GM23338 (cell line): ENCODE results near the gene GALNT14. TPM values are rescaled to one million over a fixed set of nuclear protein-coding genes. Genes with fewer than 3 reads are reported as not detected.

ENCODE experiments used
- ATAC-seq: fragments of 200-7000 bp; cut with Tn5 transposase; 3 replicates; pipeline ENCODE4 v1.9.1; 2020
- DNase-seq: peaks from one replicate; pipeline ENCODE4 v3.0.0-alpha.2; 2015; ENCODE audit warnings: low spot score
- H2AFZ ChIP-seq: fragments of 200-600 bp; sonication (generic); 2 replicates; pipeline ENCODE4 v1.8.0; 2016; ENCODE audit warnings: antibody characterized with exemption, mild to moderate bottlenecking, moderate library complexity
- H3F3A ChIP-seq: fragments of 200-600 bp; sonication (generic); replicated peaks from 2 replicates; pipeline ENCODE4 v1.8.0; 2017; ENCODE audit warnings: antibody characterized with exemption, mixed run types, low read depth
- H3K27ac ChIP-seq: fragments of 200-600 bp; sonication (generic); 2 replicates; pipeline ENCODE4 v1.6.1; 2016; ENCODE audit warnings: low read depth
- H3K27me3 ChIP-seq: fragments of 200-600 bp; sonication (generic); 2 replicates; pipeline ENCODE4 v1.8.0; 2016; ENCODE audit warnings: mild to moderate bottlenecking, mixed run types, moderate library complexity; ENCODE audit not compliant: insufficient read depth
- H3K36me3 ChIP-seq: fragments of 200-600 bp; sonication (generic); 2 replicates; pipeline ENCODE4 v1.8.0; 2016; ENCODE audit warnings: mild to moderate bottlenecking; ENCODE audit not compliant: insufficient read depth
- H3K4me1 ChIP-seq: fragments of 200-600 bp; sonication (generic); 2 replicates; pipeline ENCODE4 v1.8.0; 2016; ENCODE audit warnings: mild to moderate bottlenecking, moderate library complexity; ENCODE audit not compliant: insufficient read depth
- H3K4me2 ChIP-seq: fragments of 200-600 bp; sonication (generic); 2 replicates; pipeline ENCODE4 v1.7.1; 2017; ENCODE audit warnings: mixed run types
- H3K4me3 ChIP-seq: fragments of 200-600 bp; sonication (generic); 2 replicates; pipeline ENCODE4 v1.6.1; 2016; ENCODE audit warnings: mixed run types
- H3K79me2 ChIP-seq: fragments of 200-600 bp; sonication (generic); replicated peaks from 2 replicates; pipeline ENCODE4 v1.8.0; 2017; ENCODE audit warnings: mild to moderate bottlenecking; ENCODE audit not compliant: insufficient read depth
- H3K9me2 ChIP-seq: fragments of 200-600 bp; sonication (generic); 2 replicates; pipeline ENCODE4 v1.8.0; 2017; ENCODE audit not compliant: insufficient read depth
- H4K20me1 ChIP-seq: fragments of 200-600 bp; sonication (generic); replicated peaks from 2 replicates; pipeline ENCODE4 v1.8.0; 2017; ENCODE audit warnings: mild to moderate bottlenecking; ENCODE audit not compliant: insufficient read depth
- H3K27ac Mint-ChIP-seq: 2 replicates; pipeline ENCODE4 v1.8.0; 2020; ENCODE audit warnings: inconsistent platforms, mild to moderate bottlenecking, moderate library complexity, mixed read lengths
- H3K27me3 Mint-ChIP-seq: 3 replicates; pipeline ENCODE4 v1.8.0; 2022; ENCODE audit warnings: low read depth, mild to moderate bottlenecking, moderate library complexity, mixed read lengths, inconsistent platforms; ENCODE audit not compliant: insufficient read depth, poor library complexity
- H3K36me3 Mint-ChIP-seq: 3 replicates; pipeline ENCODE4 v1.8.0; 2021; ENCODE audit warnings: low read depth, mild to moderate bottlenecking, inconsistent platforms, moderate library complexity, mixed read lengths
- H3K4me1 Mint-ChIP-seq: 3 replicates; pipeline ENCODE4 v1.8.0; 2020; ENCODE audit warnings: mild to moderate bottlenecking, inconsistent platforms, mixed read lengths
- H3K4me3 Mint-ChIP-seq: 3 replicates; pipeline ENCODE4 v1.8.0; 2021; ENCODE audit warnings: moderate library complexity, mild to moderate bottlenecking, inconsistent platforms, mixed read lengths
- H3K9me3 Mint-ChIP-seq: 3 replicates; pipeline ENCODE4 v1.8.0; 2020; ENCODE audit warnings: moderate library complexity, mild to moderate bottlenecking, inconsistent platforms, mixed read lengths
- CREB1 ChIP-seq: fragments of 250-450 bp; sonication (Bioruptor Pico); IDR thresholded peaks from 2 replicates; pipeline ENCODE4 v1.5.0; 2020; ENCODE audit warnings: low read depth, mild to moderate bottlenecking, moderate library complexity
- EZH2 ChIP-seq: fragments of 200-600 bp; sonication (generic); IDR thresholded peaks from one replicate; pipeline ENCODE4 v1.8.0; 2017; ENCODE audit warnings: antibody characterized with exemption, mild to moderate bottlenecking, low read depth; ENCODE audit not compliant: unreplicated experiment
- EZH2phosphoT487 ChIP-seq: fragments of 200-600 bp; sonication (generic); IDR thresholded peaks from one replicate; pipeline ENCODE4 v1.8.1; 2018; ENCODE audit warnings: antibody characterized with exemption; ENCODE audit not compliant: unreplicated experiment
- JUNB ChIP-seq: IDR thresholded peaks from one replicate; pipeline ENCODE4 v1.6.1; 2016; ENCODE audit warnings: antibody characterized with exemption; ENCODE audit not compliant: unreplicated experiment
- NANOG ChIP-seq: IDR thresholded peaks from 2 replicates; pipeline ENCODE4 v1.6.1; 2016; ENCODE audit warnings: antibody characterized with exemption, borderline replicate concordance
- POLR2AphosphoS5 ChIP-seq: IDR thresholded peaks from 2 replicates; pipeline ENCODE4 v1.6.1; 2016; ENCODE audit warnings: antibody characterized with exemption, low read depth
- STAT1 ChIP-seq: IDR thresholded peaks from one replicate; pipeline ENCODE4 v1.6.1; 2016; ENCODE audit warnings: antibody characterized with exemption; ENCODE audit not compliant: unreplicated experiment
- ZNF114 ChIP-seq: fragments of 250-450 bp; sonication (Bioruptor Pico); IDR thresholded peaks from 2 replicates; pipeline ENCODE4 v1.5.0; 2020; ENCODE audit warnings: mild to moderate bottlenecking, moderate library complexity
- ZNF331 ChIP-seq: fragments of 250-450 bp; sonication (Bioruptor Pico); IDR thresholded peaks from 2 replicates; pipeline ENCODE4 v1.5.0; 2020; ENCODE audit warnings: low read depth, mild to moderate bottlenecking, moderate library complexity
- polyA plus RNA-seq: library from polyadenylated mRNA; unstranded; fragments of >200 nt; fragmentation: Nextera tagmentation; extraction: Ambion mirVana; gene quantifications from 2 replicates; pipeline ENCODE4 v1.2.1, GENCODE V29; 2016
- total RNA-seq: library from RNA; depleted of rRNA; stranded (reverse); fragments of >200 nt; shearing (Covaris generic); gene quantifications from 2 replicates; pipeline ENCODE4 v1.2.3, GENCODE V29; 2014
- TF ChIP-seq, protein P1 (sequence below): fragments of 250-450 bp; sonication (Bioruptor Pico); IDR thresholded peaks from 2 replicates; pipeline ENCODE4 v1.5.0; 2020; ENCODE audit warnings: mild to moderate bottlenecking, moderate library complexity
- TF ChIP-seq, protein P2 (sequence below): IDR thresholded peaks from one replicate; pipeline ENCODE4 v1.6.1; 2018; ENCODE audit warnings: antibody characterized with exemption; ENCODE audit not compliant: unreplicated experiment
- TF ChIP-seq, protein P3 (sequence below): IDR thresholded peaks from 2 replicates; pipeline ENCODE4 v1.6.1; 2016; ENCODE audit warnings: antibody characterized with exemption
- TF ChIP-seq, protein P4 (sequence below), 2 experiments: fragments of 200-600 bp in 1 of 2; sonication (generic) in 1 of 2; conservative IDR thresholded peaks; 2 replicates each; pipeline versions ENCODE4 v1.5.1 to v1.6.1; 2016 to 2017; ENCODE audit warnings: antibody characterized with exemption in 2 of 2, low read depth in 2 of 2, mild to moderate bottlenecking in 2 of 2, moderate library complexity in 1 of 2

GALNT14 gene
- total and polyA plus RNA-seq, 2 experiments from 2014 or later: 5.4 to 7.7 TPM

DNA sequence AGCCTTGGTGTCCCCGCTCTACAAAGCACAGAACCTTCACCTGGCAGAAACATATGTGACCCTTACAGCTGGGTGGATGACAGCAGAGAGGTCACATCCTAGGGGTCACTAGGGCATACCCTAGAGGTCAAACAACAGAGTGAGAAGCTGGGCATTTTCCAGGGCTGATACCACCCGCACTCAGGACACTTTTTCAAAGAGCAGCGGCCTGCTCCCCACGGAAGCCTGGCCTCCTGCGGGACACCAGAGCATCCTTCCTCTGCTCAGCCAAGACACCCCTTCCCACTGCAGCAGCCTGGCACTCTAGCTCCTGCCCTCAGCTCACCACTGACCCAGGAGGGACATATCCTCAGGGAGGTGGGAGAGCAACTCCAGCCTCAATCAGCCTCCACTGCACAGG, 86.0 kb downstream of the GALNT14 start:
- H3K4me3 ChIP-seq: no peak overlapping the region
- no peaks in the 10 kb centered on the region for H3K27me3 ChIP-seq
- no peak overlapping the region for H3K27ac ChIP-seq
- H3K4me1 Mint-ChIP-seq: no peaks in the 10 kb centered on the region
- no peaks in the 10 kb centered on the region for H3K36me3 Mint-ChIP-seq
- H3K4me2 ChIP-seq: no peak overlapping the region
- no peaks in the 10 kb centered on the region for H3K9me3 Mint-ChIP-seq
- no peak for DNase-seq
- TF ChIP-seq EZH2phosphoT487 (no peak), CREB1 (CRISPR knock-in tag) (no peak), NANOG (no peak), STAT1 (no peak), POLR2AphosphoS5 (no peak), ZNF331 (CRISPR knock-in tag) (no peak), ZNF114 (CRISPR knock-in tag) (no peak), EZH2 (no peak), JUNB (no peak)
- TF ChIP-seq, protein P1, sequence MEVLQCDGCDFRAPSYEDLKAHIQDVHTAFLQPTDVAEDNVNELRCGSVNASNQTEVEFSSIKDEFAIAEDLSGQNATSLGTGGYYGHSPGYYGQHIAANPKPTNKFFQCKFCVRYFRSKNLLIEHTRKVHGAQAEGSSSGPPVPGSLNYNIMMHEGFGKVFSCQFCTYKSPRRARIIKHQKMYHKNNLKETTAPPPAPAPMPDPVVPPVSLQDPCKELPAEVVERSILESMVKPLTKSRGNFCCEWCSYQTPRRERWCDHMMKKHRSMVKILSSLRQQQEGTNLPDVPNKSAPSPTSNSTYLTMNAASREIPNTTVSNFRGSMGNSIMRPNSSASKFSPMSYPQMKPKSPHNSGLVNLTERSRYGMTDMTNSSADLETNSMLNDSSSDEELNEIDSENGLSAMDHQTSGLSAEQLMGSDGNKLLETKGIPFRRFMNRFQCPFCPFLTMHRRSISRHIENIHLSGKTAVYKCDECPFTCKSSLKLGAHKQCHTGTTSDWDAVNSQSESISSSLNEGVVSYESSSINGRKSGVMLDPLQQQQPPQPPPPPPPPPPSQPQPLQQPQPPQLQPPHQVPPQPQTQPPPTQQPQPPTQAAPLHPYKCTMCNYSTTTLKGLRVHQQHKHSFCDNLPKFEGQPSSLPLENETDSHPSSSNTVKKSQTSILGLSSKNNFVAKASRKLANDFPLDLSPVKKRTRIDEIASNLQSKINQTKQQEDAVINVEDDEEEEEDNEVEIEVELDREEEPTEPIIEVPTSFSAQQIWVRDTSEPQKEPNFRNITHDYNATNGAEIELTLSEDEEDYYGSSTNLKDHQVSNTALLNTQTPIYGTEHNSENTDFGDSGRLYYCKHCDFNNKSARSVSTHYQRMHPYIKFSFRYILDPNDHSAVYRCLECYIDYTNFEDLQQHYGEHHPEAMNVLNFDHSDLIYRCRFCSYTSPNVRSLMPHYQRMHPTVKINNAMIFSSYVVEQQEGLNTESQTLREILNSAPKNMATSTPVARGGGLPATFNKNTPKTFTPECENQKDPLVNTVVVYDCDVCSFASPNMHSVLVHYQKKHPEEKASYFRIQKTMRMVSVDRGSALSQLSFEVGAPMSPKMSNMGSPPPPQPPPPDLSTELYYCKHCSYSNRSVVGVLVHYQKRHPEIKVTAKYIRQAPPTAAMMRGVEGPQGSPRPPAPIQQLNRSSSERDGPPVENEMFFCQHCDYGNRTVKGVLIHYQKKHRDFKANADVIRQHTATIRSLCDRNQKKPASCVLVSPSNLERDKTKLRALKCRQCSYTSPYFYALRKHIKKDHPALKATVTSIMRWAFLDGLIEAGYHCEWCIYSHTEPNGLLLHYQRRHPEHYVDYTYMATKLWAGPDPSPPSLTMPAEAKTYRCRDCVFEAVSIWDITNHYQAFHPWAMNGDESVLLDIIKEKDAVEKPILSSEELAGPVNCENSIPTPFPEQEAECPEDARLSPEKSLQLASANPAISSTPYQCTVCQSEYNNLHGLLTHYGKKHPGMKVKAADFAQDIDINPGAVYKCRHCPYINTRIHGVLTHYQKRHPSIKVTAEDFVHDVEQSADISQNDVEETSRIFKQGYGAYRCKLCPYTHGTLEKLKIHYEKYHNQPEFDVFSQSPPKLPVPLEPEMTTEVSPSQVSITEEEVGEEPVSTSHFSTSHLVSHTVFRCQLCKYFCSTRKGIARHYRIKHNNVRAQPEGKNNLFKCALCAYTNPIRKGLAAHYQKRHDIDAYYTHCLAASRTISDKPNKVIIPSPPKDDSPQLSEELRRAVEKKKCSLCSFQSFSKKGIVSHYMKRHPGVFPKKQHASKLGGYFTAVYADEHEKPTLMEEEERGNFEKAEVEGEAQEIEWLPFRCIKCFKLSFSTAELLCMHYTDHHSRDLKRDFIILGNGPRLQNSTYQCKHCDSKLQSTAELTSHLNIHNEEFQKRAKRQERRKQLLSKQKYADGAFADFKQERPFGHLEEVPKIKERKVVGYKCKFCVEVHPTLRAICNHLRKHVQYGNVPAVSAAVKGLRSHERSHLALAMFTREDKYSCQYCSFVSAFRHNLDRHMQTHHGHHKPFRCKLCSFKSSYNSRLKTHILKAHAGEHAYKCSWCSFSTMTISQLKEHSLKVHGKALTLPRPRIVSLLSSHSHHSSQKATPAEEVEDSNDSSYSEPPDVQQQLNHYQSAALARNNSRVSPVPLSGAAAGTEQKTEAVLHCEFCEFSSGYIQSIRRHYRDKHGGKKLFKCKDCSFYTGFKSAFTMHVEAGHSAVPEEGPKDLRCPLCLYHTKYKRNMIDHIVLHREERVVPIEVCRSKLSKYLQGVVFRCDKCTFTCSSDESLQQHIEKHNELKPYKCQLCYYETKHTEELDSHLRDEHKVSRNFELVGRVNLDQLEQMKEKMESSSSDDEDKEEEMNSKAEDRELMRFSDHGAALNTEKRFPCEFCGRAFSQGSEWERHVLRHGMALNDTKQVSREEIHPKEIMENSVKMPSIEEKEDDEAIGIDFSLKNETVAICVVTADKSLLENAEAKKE (CRISPR knock-in tag): no peak
- TF ChIP-seq, protein P2, sequence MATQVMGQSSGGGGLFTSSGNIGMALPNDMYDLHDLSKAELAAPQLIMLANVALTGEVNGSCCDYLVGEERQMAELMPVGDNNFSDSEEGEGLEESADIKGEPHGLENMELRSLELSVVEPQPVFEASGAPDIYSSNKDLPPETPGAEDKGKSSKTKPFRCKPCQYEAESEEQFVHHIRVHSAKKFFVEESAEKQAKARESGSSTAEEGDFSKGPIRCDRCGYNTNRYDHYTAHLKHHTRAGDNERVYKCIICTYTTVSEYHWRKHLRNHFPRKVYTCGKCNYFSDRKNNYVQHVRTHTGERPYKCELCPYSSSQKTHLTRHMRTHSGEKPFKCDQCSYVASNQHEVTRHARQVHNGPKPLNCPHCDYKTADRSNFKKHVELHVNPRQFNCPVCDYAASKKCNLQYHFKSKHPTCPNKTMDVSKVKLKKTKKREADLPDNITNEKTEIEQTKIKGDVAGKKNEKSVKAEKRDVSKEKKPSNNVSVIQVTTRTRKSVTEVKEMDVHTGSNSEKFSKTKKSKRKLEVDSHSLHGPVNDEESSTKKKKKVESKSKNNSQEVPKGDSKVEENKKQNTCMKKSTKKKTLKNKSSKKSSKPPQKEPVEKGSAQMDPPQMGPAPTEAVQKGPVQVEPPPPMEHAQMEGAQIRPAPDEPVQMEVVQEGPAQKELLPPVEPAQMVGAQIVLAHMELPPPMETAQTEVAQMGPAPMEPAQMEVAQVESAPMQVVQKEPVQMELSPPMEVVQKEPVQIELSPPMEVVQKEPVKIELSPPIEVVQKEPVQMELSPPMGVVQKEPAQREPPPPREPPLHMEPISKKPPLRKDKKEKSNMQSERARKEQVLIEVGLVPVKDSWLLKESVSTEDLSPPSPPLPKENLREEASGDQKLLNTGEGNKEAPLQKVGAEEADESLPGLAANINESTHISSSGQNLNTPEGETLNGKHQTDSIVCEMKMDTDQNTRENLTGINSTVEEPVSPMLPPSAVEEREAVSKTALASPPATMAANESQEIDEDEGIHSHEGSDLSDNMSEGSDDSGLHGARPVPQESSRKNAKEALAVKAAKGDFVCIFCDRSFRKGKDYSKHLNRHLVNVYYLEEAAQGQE: no peak
- TF ChIP-seq, protein P3, sequence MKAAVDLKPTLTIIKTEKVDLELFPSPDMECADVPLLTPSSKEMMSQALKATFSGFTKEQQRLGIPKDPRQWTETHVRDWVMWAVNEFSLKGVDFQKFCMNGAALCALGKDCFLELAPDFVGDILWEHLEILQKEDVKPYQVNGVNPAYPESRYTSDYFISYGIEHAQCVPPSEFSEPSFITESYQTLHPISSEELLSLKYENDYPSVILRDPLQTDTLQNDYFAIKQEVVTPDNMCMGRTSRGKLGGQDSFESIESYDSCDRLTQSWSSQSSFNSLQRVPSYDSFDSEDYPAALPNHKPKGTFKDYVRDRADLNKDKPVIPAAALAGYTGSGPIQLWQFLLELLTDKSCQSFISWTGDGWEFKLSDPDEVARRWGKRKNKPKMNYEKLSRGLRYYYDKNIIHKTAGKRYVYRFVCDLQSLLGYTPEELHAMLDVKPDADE: no peak
- TF ChIP-seq, protein P4, sequence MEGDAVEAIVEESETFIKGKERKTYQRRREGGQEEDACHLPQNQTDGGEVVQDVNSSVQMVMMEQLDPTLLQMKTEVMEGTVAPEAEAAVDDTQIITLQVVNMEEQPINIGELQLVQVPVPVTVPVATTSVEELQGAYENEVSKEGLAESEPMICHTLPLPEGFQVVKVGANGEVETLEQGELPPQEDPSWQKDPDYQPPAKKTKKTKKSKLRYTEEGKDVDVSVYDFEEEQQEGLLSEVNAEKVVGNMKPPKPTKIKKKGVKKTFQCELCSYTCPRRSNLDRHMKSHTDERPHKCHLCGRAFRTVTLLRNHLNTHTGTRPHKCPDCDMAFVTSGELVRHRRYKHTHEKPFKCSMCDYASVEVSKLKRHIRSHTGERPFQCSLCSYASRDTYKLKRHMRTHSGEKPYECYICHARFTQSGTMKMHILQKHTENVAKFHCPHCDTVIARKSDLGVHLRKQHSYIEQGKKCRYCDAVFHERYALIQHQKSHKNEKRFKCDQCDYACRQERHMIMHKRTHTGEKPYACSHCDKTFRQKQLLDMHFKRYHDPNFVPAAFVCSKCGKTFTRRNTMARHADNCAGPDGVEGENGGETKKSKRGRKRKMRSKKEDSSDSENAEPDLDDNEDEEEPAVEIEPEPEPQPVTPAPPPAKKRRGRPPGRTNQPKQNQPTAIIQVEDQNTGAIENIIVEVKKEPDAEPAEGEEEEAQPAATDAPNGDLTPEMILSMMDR (conservative IDR thresholded peaks at IDR 0.05; ENCODE audit: low read depth in 2 of 2): no peak
- H3K36me3 ChIP-seq: no peaks in the 10 kb centered on the region
- no peaks in the 10 kb centered on the region for H3K4me1 ChIP-seq
- H3K4me3 Mint-ChIP-seq: no peak overlapping the region
- H3K79me2 ChIP-seq: no peaks in the 10 kb centered on the region
- H3K27me3 Mint-ChIP-seq: no peaks in the 10 kb centered on the region
- H3K27ac Mint-ChIP-seq: no peak overlapping the region
- H2AFZ ChIP-seq: no peak overlapping the region
- no peaks in the 10 kb centered on the region for H3F3A ChIP-seq
- ATAC-seq: no peak
- H4K20me1 ChIP-seq: no peaks in the 10 kb centered on the region
- peaks cover 2% of the 10 kb centered on the region; the same call in 1 of the 2 replicates for H3K9me2 ChIP-seq
